Esophagus mucosa (tissue), 1 donor: ENCODE data around the gene TMEM40. TPM values are rescaled to one million over a fixed set of nuclear protein-coding genes. Genes with fewer than 3 reads are reported as not detected.
A peak's percentile ranks its signal among the peaks of the same experiment; 100 is the strongest.

Source experiments
- ATAC-seq: fragments of 200-7000 bp; cut with Tn5 transposase; one replicate; pipeline ENCODE4 v1.9.1; 2020
- total RNA-seq: library from RNA; stranded (reverse); gene quantifications from one replicate; pipeline ENCODE4 v1.2.4, GENCODE V29; 2023
- donor health status: DM: yes; HTN: yes; CAD: no.

Gene TMEM40
- total RNA-seq, 1 donor from 2014 or later: 237 TPM

GRCh38 chr3:12714278-12714677, 44.8 kb downstream of the TMEM40 start:
- ATAC-seq: no peak

DNA sequence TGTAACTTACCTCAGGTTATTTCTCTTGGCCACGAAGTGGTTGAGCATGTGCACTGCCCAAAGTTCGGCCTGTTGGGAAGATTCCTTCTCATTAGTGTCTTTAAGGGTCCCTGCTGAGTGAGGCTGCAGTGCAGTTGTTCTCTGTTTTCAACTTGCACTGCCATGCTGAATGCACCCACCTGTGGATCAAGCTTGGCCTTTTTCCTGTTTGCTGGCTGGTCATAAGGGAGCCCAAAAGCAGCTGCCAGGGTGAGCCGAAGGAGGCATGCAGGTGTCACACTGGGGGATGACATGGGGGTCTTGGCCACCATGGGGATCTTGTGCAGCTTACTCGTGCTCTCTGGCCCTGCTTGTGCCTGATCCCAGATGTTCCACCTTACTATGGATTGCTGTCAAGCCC, 49.0 kb downstream of the TMEM40 start:
- no peak for ATAC-seq

GRCh38 chr3:12709334-12709733, 49.7 kb downstream of the TMEM40 start:
- no peak for ATAC-seq

DNA sequence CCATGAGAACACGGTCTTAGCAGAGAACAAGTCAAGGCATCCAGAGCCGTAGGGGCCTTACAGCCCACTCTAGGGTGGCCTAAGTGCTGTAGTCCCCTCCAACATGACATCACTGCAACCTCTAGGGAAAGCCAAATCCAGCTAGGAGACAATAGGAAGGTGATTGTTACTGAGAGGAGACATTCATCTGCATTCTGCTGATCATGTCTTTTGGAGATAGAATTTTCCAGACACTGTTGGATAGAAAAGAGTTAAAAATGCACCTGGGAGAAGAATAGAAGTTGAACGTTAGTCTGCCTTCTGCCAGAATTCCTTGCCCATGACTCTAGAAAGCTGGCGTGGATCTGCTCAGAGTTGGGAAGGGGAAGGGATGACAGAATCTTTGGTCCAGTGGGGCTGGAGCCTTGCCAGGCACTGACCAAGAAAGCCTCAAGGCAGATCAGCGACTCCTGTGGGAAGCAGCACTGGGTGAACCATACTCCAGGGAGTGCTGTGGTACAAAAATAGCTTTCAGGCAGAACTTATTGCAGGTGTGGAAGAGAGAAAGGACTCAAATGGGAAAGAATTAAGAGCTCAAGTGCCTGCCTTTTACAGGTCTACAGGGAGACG, 50.4 kb downstream of the TMEM40 start:
- no peak for ATAC-seq

DNA sequence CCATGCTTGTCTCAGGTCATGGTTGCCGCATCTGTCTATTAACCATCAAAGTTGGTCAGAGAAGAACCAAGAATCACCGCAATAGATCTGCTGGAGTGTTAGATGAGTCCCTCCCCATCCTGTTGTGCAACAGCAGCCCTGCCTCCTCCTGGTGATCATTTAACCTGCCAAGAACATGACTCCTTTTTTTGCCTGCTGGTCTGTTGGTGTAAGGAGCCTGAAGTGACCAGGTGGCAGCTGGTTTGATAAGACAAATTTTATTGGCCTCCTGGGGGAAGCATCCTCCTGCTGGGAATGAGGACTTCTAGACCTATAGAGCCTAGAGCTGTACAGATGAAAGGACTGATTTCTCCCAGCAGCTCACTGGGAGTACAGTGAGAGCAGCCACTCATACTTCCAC, 51.6 kb downstream of the TMEM40 start:
- ATAC-seq: peak; percentile 12

- peak; percentile 70 for ATAC-seq
Measured at GRCh38 chr3:12706504-12707253, 52.4 kb downstream of the TMEM40 start.

DNA sequence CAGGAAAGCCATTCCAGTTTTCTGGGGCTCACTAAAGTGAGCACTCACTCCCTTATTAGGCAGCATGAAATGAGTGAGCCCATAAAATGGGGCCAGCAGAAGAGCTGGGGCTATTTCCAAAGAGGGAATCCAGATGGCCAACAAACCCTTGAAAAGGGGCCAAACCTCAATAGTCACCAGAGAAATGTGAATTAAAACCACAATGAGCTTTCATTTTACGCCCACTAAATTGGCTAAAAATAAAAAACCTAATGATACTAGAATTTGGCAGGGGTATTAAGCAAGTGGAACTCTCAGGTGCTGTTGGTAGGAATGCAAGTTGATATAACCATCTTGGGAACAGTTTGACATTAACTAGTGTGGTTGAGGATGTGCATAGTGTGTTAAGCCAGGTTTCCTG, 53.1 kb downstream of the TMEM40 start:
- ATAC-seq: no peak

DNA sequence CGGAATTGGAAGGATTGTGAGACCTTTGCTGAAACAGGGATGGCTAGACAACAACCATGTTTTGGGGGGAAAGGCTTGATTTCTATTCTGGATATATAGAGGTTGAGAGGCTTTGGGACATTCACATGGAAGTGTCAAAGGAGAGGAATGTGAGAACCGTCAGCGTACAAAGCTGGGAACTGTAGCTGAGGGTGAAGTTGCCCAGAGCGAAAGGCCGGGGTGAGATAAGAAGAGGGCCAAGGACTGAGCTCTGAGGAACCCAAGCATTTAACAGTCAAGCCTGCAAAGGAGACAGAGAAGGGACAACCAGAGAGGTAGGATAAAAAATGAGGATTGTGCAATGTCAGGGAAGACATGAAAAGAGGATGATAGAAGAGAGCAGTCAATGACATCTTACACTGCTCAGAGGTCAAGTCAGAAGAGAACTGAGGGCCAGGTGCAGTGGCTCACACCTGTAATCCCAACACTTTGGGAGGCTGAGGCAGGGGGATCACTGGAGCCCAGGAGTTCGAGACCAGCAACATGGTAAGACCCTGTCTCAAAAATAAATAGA, 53.6 kb downstream of the TMEM40 start:
- no peak for ATAC-seq

DNA sequence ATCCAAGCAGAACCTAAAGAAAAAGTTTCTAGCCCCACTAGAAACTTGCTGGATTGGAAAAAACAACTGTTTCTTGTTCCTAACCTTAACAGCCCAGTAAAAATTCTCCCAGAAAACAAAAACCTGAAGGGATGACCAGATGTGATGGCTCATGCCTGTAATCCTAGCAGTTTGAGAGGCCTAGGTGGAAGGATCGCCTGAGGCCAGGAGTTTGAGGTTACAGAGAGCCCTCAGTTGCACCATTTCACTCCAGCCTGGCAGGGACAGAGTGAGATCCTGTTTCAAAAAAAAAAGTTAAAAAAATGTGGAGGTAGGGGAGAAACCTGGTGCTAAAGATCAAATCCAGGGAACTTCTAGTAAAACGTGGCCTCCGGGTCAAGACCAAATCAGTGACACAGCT, 56.6 kb downstream of the TMEM40 start:
- no peak for ATAC-seq

DNA sequence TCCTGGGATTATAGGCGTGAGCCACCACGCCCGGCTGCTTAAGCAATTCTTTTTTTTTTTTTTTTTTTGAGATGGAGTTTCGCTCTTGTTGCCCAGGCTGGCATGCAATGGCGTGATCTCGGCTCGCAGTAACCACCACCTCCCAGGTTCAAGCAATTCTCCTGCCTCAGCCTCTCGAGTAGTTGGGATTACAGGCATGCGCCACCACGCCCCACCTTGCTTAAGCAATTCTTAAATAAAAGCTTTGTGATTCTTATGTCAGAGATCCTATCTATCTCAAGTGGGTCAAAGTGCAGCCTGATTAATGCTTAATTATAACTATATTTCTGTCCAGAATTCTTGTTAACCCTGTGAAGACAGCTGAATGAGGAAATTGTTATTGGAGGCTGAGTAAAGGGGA, 57.5 kb downstream of the TMEM40 start:
- ATAC-seq: peak; percentile 23

DNA sequence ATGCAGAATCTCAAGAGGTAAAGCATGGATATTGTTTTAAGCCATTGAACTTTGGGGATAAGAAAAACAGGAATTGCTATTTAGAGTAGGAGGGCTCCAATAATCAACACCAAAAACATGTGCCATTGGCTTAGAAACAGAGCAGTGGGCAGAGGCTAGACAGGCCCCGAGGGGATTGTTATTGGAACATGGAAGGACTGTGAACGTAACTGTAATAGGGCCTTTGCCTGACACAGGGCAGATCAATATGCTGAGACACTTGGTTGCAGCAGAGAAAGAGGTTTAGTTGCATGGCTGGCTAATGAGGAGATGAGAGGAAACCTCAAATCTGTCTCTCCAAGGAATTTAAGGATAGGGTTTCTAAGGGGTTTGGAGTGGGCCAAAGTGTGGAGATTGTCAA, 58.3 kb downstream of the TMEM40 start:
- no peak for ATAC-seq

- no peak for ATAC-seq
Measured at GRCh38 chr3:12695916-12696315, 63.1 kb downstream of the TMEM40 start.

DNA sequence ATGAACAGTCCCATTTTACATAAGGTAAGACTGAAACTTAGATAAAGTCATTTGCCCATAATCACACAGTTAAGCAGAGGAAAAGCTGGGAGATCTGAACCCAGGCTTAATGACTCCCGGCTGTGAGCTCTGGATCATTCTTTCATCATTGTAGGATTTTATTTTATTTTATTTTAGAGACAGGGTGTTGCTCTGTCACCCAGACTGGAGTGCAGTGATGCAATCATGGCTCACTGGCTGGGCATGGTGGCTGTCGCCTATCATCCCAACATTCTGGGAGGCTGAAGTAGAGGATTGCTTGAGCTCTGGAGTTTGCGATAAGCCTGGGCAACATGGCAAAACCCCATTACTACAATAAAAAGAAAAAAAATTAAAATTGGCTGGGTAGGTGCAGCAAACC, 63.9 kb downstream of the TMEM40 start:
- ATAC-seq: peak; percentile 20

DNA sequence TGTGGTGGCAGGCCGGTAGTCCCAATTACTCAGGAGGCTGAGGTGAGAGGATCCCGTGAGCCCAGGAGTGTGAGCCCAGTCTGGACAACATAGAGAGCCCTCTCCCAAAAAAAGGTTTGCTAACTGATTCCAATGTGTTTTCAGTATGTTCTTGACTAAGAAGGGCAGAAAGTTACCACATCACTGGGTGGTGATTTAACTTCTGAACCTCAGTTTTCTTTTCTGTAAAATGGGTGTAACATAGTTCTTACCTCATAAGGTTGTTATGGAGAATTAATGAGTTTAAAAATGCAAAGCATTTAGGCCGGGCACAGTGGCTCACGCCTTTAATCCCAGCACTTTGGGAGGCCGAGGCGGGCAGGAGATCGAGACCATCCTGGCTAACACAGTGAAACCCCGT, 66.6 kb downstream of the TMEM40 start:
- ATAC-seq: no peak

DNA sequence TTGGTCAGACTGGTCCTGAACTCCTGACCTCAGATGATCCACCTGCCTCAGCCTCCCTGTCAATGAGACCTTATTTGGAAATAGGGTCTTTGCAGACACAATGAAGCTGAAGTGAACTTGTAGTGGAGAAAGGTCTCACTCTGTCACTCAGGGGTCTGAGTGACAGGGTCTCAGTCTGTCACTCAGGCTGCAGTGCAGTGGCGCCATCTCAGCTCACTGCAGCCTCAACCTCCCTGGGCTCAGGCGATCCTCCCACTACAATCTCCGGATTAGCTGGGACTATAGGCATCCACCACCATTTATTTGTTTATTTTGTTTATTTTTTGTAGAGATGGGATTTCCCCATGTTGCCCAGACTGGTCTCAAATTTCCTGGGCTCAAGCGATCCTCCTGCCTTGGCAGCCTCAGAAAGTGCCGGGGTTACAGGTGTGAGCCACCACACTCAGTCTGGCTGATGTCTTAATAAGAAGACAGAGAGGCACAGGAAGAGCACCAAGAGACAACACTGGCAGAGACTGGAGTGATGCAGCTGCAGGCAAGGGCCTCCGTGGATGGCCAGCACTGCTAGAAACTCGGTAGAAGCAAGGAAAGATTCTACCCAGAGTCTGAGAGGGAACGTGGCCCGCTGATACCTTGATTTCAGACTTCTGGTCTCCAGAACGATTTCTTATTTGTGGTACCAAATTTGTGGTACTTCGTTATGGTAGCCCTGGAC, 68.9 kb downstream of the TMEM40 start:
- no peak for ATAC-seq

GRCh38 chr3:12687948-12688347, 71.1 kb downstream of the TMEM40 start:
- ATAC-seq: no peak

DNA sequence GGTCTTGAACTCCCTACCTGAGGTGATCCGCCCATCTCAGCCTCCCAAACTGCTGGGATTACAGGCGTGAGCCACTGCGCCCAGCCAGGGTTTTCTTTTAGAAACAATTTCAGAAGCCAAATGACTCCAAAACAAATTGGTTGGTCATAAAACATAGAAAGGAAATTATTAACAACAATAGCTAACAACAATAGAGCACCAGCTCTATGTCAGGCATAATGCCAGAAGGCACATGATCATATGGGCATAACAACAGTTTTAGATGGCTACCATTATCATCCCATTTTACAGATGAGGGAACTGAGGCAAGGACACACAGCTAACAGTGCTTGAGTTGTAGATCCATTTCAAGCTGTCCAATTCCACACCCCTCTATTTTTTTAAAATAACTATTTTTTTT, 73.0 kb downstream of the TMEM40 start:
- no peak for ATAC-seq

Other genes with a start within 250 kb of the TMEM40 start
- 6.3 TPM for gene MKRN2OS, start 213.8 kb downstream of the TMEM40 start, total RNA-seq
- 20.6 TPM for gene MKRN2, start 202.2 kb downstream of the TMEM40 start, total RNA-seq
- gene RAF1, start 95.1 kb downstream of the TMEM40 start, total RNA-seq: 57.3 TPM
- gene CAND2, start 37.4 kb upstream of the TMEM40 start, total RNA-seq: 1.1 TPM
- gene RPL32, start 82.3 kb upstream of the TMEM40 start, total RNA-seq: 1,705 TPM